HEK293T (cell line): ENCODE results near the gene CCR8.

Experiments used
- CTCF ChIA-PET: fragments of 350-600 bp; formaldehyde crosslinking; extraction: SDS; loops from one replicate; lab custom pipeline; 2021; ENCODE audit warnings: antibody characterized with exemption, inconsistent platforms; lab: Yijun Ruan, JAX
- POLR2A ChIA-PET: fragments of 350-600 bp; formaldehyde crosslinking; extraction: SDS; loops from one replicate; lab custom pipeline; 2020; ENCODE audit warnings: antibody characterized with exemption, inconsistent platforms; lab: Yijun Ruan, JAX
- DNase-seq: peaks from one replicate; pipeline ENCODE4 v3.0.0; 2012; ENCODE audit warnings: mixed read lengths; ENCODE audit errors: extremely low spot score
- ARNT ChIP-seq: fragments of 450-650 bp; IDR thresholded peaks from 2 replicates; pipeline ENCODE4 v1.6.1; 2017; ENCODE audit warnings: mild to moderate bottlenecking
- BHLHE40 ChIP-seq: fragments of 450-650 bp; IDR thresholded peaks from 2 replicates; pipeline ENCODE4 v1.6.1; 2016; ENCODE audit warnings: mild to moderate bottlenecking, moderate library complexity, borderline replicate concordance
- CTBP1 ChIP-seq: fragments of 450-650 bp; IDR thresholded peaks from 2 replicates; pipeline ENCODE4 v1.6.1; 2016; ENCODE audit warnings: borderline replicate concordance
- ELF4 ChIP-seq: fragments of 450-650 bp; IDR thresholded peaks from 2 replicates; pipeline ENCODE4 v1.6.1; 2017; ENCODE audit warnings: antibody characterized with exemption
- FOXA1 ChIP-seq: fragments of 450-650 bp; IDR thresholded peaks from 2 replicates; pipeline ENCODE4 v1.6.1; 2016; ENCODE audit warnings: mild to moderate bottlenecking
- FOXK2 ChIP-seq: fragments of 450-650 bp; IDR thresholded peaks from 2 replicates; pipeline ENCODE4 v1.6.1; 2016; ENCODE audit warnings: mild to moderate bottlenecking
- FOXM1 ChIP-seq: fragments of 450-650 bp; IDR thresholded peaks from 2 replicates; pipeline ENCODE4 v1.6.1; 2017; ENCODE audit warnings: mild to moderate bottlenecking, borderline replicate concordance
- HDGF ChIP-seq: fragments of 450-650 bp; IDR thresholded peaks from 2 replicates; pipeline ENCODE4 v1.6.1; 2017; ENCODE audit warnings: antibody characterized with exemption, borderline replicate concordance
- L3MBTL2 ChIP-seq: fragments of 450-650 bp; conservative IDR thresholded peaks from 2 replicates; pipeline ENCODE4 v1.6.1; 2016; ENCODE audit warnings: mild to moderate bottlenecking
- LEF1 ChIP-seq: fragments of 450-650 bp; IDR thresholded peaks from 2 replicates; pipeline ENCODE4 v1.6.1; 2017; ENCODE audit warnings: mild to moderate bottlenecking, borderline replicate concordance
- NFRKB ChIP-seq: fragments of 450-650 bp; IDR thresholded peaks from 2 replicates; pipeline ENCODE4 v1.6.1; 2016; ENCODE audit warnings: mild to moderate bottlenecking, moderate library complexity
- SP1 ChIP-seq: fragments of 450-650 bp; IDR thresholded peaks from 2 replicates; pipeline ENCODE4 v1.6.1; 2017
- SUZ12 ChIP-seq: fragments of 450-650 bp; IDR thresholded peaks from 2 replicates; pipeline ENCODE4 v1.6.1; 2016; ENCODE audit warnings: mild to moderate bottlenecking
- TARDBP ChIP-seq: fragments of 450-650 bp; IDR thresholded peaks from 2 replicates; pipeline ENCODE4 v1.6.1; 2016
- ZNF384 ChIP-seq: fragments of 450-650 bp; IDR thresholded peaks from 2 replicates; pipeline ENCODE4 v1.6.1; 2016
- TF ChIP-seq, protein P1 (sequence below): fragments of 450-650 bp; IDR thresholded peaks from 2 replicates; pipeline ENCODE4 v1.6.1; 2016

CCR8 gene

DNA sequence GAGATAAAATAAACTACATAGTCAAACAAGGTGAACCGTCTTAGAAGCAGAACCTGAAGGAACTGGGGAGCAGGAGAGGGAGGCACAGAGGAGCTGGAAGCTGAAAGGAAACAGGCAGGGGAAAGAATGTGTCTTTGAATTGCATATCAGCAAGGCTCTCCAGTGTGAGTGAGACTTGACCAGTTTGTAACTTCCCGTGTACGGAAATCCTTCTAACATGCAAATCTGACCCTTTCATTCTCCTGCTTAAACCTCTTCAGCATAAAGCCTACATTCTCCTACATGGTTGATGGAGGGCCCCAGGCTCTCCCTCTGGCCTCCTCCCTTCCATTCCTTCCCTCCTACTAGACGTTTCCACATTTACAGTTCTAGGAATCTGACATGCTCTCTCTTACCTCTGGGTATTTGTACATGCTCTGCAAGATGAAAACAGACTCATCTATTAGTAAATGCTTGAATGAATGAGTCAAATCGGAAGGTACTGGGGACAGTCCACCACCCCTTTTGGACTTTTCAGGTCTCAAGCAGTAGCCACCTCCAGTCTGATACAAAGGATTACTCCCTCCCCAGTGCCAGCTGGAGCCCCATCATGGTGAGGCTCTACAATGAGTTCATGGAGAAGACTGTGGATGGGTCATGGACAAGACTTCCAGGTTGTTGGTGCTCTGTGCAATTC is 47.6 kb downstream of the CCR8 start:
- POLR2A ChIA-PET = no interaction called here
- CTCF ChIA-PET = interaction anchor here (0.7 to 1.2 kb wide), 3 partner anchors 15 to 104 kb away, joined by 3 read pairs; no protein-coding TSS in a partner anchor
- DNase-seq = no peak
- TF ChIP-seq NFRKB (no peak), BHLHE40 (no peak), SUZ12 (no peak), ELF4 (no peak), ARNT (no peak), SP1 (no peak), ZNF384 (no peak), L3MBTL2 (no peak), CTBP1 (no peak), FOXK2 (no peak), FOXM1 (no peak), TARDBP (no peak), LEF1 (no peak), HDGF (no peak), FOXA1 (no peak)
- TF ChIP-seq, protein P1, sequence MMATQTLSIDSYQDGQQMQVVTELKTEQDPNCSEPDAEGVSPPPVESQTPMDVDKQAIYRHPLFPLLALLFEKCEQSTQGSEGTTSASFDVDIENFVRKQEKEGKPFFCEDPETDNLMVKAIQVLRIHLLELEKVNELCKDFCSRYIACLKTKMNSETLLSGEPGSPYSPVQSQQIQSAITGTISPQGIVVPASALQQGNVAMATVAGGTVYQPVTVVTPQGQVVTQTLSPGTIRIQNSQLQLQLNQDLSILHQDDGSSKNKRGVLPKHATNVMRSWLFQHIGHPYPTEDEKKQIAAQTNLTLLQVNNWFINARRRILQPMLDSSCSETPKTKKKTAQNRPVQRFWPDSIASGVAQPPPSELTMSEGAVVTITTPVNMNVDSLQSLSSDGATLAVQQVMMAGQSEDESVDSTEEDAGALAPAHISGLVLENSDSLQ = no peak

DNA sequence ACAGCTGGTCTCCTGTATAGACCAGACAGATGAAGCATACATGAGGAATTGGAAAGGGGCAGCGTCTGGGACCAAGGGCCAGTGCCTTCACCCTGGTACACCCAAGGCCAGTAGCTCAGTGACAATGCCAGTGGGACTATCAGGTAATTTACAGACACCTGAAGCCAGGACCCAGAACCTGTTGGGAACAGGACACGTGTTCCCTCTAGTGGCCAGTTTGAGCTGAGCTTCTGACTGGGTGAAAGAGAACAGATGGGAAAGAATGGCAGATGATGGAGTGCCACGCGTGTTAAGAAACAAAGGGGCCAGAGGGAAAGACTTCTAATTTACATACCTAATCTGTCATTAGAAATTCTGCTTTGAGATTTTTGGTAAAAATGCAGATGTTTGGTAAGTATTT is 48.6 kb downstream of the CCR8 start:
- peak; percentile 55 for DNase-seq
- ChIA-PET CTCF (interaction anchor here (0.7 to 1.2 kb wide), 9 partner anchors 16 to 158 kb away, joined by 3 to 6 read pairs (median 3); no protein-coding TSS in a partner anchor), POLR2A (no interaction called here)
- TF ChIP-seq L3MBTL2 (no peak), FOXA1 (no peak), BHLHE40 (no peak)

DNA sequence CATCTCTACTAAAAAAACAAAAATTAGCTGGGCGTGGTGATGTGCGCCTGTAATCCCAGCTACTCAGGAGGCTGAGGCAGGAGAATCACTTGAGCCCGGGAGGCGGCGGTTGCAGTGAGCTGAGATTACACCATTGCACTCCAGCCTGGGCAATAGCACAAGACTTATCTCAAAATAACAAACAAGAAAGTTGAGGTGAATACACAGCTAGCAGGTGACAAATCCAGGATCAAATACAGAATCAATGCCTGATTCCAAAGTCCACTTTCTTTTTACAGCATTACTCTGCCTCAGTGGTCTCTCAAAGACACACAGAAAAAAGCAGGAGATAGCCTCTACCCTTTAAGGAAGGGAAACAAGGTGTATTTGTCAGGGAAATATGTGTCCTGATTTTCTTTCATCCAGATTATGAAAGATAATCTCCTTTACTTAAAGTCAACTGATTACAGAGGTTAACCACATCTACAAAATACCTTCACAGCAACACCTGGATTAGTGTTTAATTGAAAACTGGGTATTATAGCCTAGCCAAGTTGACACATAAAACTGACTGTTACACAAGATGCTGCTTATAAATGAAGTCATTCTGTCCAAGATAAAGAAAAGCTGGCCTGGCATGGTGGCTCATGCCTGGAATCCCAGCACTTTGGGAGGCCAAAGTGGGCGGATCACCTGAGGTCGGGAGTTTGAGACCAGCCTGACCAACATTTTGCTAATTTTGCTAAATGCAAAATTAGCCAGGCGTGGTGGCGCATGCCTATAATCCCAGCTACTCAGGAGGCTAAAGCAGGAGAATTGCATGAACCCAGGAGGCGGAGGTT is 49.7 kb downstream of the CCR8 start:
- TF ChIP-seq, protein P1 = no peak
- TF ChIP-seq ELF4 (no peak), TARDBP (no peak), FOXM1 (no peak), HDGF (no peak), NFRKB (no peak), ARNT (no peak), SP1 (no peak), CTBP1 (no peak), LEF1 (no peak), FOXK2 (no peak), ZNF384 (no peak), SUZ12 (no peak), L3MBTL2 (no peak), FOXA1 (no peak), BHLHE40 (no peak)
- CTCF ChIA-PET = no interaction called here
- POLR2A ChIA-PET = no interaction called here
- no peak for DNase-seq

DNA sequence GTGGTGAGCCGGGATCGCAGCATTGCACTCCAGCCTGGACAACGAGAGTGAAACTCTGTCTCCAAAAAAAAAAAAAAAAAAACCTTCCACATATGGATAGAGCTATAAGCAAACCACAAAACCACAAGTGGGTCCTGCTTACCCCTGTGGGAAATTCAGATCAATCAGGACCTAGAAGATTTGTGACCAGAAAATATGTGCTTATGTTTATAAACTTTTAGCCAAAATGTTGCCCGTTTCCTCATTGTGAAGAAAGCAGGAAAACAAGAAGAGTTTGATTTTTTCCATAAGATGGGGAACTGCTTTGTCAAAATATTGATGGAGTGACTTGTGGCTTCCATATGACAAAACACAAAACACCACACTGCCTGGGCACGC is 50.3 kb downstream of the CCR8 start:
- ChIA-PET POLR2A (no interaction called here), CTCF (no interaction called here)
- DNase-seq = no peak
- TF ChIP-seq CTBP1 (no peak), TARDBP (no peak), L3MBTL2 (no peak), FOXK2 (no peak), FOXM1 (no peak), ARNT (no peak), SP1 (no peak), SUZ12 (no peak), ELF4 (no peak), BHLHE40 (no peak), FOXA1 (no peak)
- TF ChIP-seq, protein P1 = no peak

DNA sequence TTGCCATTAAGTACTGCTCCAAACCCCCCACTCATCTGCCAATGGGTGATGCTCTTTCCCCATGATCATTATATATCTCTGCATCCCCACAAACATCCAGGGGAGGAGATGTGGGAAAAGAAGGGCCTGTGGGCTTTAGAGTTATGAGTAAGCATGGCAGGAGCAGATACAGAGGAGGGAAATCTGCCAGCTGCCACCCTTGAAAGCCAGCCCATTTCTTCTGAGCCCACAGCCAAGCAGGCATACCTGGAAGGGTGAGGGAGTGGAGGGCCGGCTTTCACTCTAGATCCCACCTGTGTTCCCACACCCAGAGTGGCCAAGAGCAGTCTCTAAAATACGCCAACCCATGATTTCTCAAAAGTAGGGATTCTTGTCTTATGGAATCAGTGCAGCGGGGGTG is 51.9 kb downstream of the CCR8 start:
- CTCF ChIA-PET = no interaction called here
- TF ChIP-seq FOXA1 = no peak
- no peak for TF ChIP-seq HDGF
- DNase-seq = no peak
- POLR2A ChIA-PET = no interaction called here
